Embryonic facial prominence (tissue), 1 donor: ENCODE results near the gene ADAMTSL4.

Source experiments
- DNase-seq: peaks from one replicate; pipeline ENCODE4 v3.0.0-alpha.2; 2016; ENCODE audit errors: extremely low spot score

Gene ADAMTSL4

DNA sequence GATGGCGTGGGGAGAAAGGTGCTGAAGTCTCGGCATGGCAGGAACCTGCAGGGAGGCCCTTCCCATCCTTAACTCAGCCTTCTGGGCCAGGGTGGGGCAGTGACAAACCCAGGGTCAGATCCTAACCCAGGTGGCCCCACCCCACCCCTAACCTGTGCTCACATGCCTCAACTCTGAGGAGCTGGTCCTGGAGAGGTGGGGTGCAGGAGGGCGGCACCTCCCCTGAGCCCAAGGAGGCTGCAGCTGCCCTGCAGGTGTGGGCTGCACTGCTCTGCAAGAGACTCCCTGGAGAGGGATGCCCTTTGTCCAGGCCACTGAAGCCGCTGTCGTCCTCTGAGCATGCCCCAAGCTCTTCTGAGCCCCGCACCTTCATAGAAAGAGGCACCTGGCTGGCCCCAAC lies 15.2 kb upstream of the ADAMTSL4 start:
- no peak for DNase-seq

DNA sequence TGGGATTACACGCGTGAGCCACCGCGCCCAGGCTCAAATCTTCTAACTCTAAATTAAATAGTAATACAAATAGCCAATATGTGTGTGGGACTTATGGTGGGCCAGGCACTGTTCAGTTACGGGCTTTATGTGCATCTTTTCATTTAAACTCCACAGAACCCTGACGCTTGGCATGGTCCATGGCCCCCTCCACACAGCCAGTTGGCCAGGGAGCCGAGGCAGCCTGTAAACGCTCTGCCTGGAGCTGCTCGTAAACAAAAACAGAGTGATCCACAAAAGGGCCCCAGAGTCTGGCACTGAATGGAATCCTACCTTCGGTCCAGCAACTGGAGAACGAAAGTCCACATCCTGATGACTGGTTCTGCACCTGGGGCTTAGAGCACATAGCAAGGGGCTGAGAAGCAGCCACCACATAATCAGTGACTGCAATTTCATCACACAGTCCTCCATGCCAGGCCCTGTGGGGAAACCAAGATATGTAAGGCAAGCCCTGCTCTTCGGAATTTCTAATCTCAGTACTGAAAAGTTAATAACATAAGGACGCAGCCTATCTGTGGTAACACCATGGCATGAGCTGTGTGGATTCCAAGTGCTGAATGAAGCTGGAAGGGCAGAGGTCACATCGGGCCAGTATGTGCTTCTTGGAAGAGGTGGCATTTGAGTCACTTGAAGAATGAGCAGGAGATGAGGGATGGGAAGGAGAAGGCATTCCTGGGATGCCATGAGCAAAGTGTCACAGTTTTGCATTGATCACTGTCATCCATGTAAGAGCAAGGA lies 13.5 kb upstream of the ADAMTSL4 start:
- DNase-seq, result no peak

DNA sequence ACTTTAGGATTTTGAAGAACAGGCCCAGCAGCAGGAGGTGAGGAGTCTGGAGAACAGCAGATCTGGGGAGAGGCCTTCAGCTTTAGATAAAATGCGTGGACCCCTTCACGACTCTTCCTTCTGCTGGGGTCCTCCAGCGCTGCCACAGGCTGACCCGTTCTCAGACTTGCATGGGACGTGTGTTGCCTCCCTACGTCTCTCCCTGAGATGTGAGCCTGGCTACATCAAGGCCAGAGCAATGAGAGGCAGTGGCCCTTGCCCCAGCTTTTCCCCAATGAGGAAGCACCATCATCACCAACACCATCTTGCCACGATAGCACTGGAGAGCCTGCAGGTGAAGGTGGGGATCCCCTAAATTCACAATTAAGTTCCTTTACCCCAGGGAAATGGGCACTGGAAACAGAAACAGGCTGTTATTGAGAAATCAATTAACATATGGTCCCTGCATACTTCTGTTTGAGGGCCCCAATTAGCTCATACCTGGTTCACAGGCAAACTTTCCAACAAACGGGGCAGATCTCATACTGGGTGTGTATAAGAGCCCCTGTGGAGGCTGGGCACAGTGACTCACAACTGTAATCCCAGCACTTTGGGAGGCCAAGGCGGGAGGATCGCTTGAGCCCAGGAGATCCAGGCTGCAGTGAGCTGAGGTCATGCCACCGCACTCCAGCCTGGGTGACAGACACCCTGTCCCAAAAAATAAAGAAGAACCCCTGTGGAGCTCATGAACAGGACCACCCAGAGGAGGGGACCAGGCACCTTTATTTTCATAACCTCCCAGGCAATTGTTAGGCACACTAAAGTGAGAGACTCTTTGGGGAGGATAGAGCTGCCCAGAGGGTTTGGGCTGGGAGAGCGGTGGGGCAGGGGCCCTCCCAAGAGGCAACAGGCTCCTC lies 12.1 kb upstream of the ADAMTSL4 start:
- no peak for DNase-seq

DNA sequence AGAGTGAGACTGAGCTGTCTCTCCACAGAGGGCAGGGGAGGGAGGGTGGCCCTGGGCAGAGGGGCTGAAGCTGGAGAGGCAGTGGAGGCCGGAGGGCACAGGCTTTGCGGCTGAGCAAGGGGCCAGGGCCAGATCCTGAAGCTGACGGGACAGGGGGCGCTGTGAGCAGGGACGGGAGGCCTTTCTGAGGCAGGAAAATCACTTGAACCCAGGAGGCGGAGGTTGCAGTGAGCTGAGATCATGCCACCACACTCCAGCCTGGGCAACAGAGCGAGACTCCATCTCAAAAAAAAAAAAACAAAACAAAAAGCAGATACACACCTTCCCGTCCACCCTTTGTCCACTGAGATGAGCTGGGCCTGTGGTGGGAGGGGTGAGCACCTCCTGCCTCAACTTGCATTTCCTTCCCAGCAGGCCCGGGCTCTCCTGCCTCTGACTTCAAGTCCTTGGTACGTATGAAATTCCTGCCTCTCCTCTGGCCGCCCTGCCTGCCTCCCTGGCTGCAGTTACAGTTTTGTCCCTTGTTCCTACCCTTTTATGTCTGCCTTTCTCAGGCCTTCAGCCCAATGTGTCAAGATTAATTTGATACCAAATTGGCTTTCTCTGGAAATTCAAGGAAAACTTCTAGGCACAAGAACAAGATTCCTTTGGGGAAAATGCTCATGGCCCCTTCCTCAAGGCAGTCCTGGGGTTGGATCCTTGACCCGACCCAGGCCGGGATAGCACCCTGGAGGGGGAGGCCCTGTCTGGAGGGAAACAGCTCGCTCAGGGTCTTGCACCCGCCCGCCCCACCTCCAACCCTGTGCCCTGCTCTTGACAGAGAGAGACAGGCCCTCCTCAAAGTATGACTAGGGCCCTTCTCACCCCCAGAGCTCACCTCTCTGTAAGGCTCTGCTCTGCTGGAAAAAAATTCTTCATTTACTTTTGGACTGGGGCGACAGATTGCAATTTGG lies 11.2 kb upstream of the ADAMTSL4 start:
- no peak for DNase-seq

DNA sequence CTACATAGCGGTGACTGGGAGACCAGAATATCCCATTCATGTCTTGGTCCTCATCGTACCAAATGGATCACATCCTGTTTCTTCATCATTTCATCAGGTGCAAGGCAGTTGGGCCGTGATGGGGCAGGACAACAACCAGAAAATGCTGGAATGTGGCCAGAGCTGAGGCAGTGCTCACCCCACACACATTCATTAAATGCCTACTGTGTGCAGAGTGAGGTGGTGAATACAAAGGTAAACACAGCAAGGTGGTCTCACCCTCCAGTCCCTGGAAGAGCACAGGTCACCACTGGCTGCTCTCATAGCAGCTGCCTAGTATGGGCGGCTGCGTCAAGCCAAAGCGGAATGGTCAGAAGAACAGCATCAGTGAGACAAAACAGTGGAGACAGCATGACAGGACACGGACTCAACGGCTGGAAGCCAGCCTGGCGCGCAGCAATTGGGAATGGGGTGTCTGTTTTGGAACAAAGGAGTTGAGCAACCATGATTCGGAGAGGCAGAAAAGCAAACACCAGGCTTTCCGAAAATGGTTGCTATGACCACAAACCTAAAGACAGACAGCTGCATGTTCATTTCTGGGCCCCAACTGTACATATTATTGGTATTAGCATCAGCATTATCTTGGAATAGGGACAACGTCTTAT lies 5.6 kb upstream of the ADAMTSL4 start:
- DNase-seq, result no peak

DNA sequence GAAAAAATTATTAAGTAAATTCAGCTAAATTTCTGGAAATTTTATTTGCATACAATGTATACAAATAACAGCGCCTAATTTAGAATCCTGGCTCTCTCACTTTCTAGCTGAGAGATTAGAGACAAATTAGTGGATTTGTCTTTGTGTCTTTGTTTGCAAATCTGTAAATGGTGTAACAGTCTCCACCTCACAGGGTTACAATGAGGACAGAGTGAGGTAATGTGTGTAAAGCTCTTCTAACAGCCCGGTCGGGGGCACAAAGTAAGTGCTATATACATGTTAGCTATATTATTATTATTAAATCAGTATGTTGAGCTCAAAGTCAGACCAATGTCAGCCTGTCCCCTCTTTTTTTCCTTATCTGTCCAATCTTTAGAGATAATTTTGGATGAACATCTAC lies 5.0 kb upstream of the ADAMTSL4 start:
- no peak for DNase-seq

DNA sequence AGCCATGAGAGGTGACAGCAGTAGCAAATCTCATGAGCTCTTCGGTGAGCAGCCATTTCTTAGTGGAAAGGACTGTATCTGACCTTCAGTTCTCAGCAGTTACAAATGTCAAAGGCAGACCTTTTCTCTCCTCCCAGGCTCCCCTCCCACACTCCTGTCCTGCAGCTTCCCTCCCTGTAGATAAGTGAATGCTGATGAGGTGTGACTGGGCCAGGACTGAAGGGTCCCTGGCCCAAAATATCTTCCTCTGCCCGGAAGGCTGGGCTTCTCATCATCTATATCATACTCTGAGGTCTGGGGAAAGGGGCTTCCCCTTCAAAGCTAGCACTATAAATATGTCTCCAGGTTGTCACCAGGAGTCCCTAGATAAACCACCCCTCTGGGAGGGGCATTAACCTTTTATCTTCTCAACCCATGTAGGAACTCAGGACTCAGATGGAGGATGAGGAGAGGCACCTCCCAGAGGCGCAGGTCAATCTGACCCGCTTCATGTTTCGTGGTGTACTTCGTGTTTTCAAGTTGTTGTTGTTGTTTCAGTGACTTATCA lies 3.6 kb upstream of the ADAMTSL4 start:
- no peak for DNase-seq

DNA sequence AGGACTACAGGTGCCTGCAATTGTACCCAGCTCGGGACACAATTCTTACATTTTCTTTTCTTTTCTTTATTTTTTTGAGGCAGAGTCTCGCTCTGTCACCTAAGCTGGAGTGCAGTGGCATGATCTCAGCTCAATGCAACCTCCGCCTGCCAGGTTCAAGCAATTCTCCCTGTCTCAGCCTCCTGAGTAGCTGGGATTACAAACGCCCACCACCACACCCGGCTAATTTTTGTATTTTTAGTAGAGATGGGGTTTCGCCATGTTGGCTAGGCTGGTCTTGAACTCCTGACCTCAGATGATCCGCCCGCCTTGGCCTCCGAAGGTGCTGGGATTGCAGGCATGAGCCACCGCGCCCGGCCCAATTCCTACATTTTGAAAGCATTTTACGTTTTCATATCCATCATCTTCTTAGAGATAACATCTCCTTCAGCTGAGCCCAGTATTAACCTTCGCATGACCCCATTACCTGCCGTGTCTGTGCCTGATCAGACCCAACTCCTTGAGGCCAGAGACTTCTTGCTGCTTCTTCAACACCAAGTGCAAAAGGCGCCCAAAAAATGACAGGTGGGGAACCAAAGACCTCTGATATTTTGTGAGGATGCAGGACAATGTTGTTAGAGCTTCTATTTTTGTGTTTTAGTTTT lies 2.8 kb upstream of the ADAMTSL4 start:
- DNase-seq, result no peak

DNA sequence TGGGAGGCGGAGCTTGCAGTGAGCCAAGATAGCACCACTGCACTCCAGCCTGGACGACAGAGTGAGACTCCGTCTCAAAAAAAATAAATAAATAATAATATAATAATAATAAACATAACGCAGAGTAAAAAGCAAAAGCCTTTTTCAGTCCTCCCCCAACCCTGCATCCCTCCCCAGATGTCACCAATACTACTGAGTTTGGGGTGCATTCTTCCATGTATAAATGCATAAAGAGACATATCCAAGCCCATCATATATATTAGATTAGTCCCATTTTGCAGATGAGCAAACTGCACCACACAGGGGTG lies 930 bp upstream of the ADAMTSL4 start:
- no peak for DNase-seq

DNA sequence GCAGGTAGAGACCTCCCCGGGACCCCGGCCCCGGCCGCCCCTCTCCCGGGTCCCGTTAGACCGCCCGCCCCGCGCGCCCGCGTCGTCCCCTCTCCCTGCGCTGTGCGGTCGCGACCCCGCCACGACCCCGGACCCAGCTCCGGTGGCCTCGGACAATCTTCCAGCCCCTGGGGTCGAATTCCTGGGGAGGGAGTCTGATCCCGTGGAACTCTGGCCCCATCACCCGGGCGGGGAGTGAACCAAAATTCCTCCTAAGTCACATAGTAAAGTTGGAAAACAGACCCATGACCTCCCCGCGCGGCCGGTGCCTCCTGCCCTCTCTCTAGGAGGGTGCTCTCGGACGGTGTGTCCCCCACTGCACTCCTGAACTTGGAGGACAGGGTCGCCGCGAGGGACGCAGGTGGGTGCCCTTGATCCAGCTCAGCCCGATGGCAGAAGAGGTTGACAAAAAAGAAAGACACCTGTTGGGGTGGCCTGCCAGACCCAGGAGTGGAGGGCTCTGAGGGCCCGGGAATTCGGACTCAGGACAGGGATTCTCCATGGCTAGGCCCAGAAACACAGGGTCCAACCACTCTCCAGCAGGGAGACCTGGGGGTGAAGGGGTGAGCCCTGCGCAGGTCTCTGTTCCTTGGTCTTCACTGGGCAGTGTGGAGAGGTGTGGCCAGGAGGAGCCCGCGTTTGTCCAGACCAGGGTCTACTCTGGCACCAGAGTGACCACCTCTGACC lies 451 bp downstream of the ADAMTSL4 start:
- DNase-seq, result no peak

DNA sequence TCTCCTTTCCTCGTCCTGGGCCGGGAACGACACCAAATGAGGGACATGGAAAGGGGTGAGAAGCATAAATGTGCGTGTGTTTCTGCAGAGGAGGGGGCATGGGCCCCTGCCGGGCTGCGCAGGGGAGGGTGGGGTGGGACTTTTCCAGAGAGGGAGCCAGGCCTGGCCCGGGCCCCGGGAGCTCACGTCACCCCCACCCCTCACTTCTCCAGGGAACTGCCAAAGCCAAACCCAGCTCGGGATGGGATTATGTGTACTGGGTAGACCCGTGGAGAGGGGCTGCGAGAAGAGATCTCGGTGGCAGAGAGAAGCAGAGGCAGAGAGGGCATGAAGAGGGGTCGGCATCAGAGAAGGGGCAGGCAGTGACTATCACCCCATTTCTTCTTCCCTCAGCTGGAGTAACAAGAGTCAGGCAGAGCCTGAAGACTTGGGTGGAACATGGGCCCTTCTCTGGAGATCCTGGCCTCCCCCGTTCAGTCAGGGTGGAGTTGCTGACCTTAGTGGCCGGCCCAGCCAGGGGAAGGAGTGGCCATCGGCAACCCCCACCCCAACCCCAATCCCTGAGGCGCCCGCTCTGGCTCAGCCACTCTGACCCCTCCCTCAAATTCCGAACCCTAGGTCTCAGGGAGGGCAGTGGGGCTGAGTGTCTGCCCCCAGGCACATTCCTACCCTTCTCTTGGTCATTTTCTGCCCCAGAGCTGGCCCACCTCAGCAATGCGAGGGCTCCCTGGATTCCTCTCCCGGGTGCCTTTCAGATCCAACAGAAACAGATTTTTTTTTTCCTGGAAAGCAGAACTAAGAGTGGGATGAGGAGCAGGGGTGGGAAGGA lies 1.2 kb downstream of the ADAMTSL4 start:
- no peak for DNase-seq

DNA sequence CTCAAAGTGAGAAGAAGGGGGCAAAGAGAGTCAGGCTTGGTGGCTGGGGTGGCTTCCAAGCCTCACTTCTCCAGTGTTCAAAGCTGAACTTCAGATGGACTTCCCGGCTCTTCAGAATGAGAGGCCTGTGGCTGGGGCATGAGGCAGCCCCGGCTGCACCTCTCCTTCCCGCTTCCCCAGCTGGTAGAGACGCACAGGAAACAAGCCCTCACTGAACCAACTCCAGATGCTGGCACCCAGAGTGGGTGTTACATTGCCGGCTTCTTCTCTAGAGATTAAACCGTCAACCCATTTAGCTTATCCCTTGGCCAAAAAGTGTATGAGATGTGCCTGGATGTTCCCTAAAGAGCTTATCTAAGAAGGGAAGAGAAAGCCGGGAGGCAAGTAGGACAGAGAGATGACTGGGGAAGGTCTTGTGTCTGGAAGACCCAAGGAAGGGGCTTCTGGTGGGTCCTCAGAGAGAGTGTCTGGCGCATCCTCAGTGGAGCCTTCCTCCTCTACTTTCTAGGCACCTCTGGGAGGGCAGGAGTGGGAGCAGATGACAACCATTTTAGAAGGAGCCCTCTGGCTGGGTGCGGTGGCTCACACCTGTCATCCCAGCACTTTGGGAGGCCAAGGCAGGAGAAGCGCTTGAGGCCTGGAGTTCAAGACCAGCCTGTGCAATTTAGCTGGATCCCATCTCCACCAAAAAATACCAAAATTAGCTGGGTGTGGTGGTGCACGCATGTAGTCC lies 2.0 kb downstream of the ADAMTSL4 start:
- no peak for DNase-seq

DNA sequence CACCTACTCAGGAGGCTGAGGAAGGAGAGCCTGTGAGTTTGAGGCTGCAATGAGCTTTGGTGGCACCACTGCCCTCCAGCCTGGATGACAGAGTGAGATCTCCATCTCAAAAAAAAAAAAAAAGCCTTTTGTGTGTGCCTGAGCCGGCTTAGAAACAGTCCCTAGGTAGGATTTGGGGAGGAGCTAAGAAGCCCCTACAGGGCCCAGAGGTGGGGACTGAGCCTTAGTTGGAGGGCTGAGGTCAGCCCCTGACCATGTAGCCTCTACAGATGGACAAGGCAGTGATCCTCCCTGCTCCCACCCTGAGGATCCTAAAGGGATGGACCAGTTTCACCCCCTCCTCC lies 2.5 kb downstream of the ADAMTSL4 start:
- no peak for DNase-seq

DNA sequence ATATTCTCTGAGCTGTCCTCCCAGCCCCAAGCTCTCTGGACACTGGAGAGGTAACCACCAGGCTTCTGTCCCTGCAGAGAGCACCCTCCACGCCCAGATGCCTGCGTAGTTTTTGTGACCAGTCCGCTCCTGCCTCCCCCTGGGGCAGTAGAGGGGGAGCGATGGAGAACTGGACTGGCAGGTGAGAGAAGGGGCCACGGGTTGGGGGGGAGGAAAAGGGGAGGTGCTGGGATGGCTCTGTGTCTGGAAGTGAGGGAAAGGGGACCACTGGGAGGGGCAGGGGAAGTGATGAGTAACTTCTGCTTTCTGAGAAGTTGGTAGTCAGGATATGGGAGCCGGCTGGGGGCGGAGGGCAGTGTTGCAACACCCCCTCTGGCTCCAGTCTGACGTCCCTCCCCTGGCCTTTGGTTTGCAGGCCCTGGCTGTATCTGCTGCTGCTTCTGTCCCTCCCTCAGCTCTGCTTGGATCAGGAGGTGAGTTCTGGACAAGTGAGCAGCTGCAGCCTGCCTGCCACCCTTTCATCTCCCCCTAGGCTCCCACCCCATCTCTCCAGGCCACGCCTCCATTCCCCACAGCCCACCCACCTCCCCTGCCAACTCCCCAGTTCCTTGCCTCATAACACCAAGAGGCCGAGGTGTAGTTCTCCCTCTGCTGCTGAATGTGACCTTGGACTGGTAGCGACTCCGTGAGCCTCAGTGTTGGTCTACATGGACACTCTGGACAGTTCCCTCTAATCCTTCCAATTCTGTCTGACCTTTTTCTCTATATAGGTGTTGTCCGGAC lies 3.1 kb downstream of the ADAMTSL4 start:
- no peak for DNase-seq

DNA sequence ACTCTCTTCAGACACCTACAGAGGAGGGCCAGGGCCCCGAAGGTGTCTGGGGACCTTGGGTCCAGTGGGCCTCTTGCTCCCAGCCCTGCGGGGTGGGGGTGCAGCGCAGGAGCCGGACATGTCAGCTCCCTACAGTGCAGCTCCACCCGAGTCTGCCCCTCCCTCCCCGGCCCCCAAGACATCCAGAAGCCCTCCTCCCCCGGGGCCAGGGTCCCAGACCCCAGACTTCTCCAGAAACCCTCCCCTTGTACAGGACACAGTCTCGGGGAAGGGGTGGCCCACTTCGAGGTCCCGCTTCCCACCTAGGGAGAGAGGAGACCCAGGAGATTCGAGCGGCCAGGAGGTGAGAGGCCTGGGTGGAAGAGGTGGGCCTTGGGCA lies 3.7 kb downstream of the ADAMTSL4 start:
- DNase-seq, result no peak

DNA sequence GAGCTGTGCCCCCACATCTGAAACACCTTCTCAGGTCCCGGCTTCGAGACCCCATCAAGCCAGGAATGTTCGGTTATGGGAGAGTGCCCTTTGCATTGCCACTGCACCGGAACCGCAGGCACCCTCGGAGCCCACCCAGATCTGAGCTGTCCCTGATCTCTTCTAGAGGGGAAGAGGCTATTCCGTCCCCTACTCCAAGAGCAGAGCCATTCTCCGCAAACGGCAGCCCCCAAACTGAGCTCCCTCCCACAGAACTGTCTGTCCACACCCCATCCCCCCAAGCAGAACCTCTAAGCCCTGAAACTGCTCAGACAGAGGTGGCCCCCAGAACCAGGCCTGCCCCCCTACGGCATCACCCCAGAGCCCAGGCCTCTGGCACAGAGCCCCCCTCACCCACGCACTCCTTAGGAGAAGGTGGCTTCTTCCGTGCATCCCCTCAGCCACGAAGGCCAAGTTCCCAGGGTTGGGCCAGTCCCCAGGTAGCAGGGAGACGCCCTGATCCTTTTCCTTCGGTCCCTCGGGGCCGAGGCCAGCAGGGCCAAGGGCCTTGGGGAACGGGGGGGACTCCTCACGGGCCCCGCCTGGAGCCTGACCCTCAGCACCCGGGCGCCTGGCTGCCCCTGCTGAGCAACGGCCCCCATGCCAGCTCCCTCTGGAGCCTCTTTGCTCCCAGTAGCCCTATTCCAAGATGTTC lies 4.3 kb downstream of the ADAMTSL4 start:
- DNase-seq, result no peak

DNA sequence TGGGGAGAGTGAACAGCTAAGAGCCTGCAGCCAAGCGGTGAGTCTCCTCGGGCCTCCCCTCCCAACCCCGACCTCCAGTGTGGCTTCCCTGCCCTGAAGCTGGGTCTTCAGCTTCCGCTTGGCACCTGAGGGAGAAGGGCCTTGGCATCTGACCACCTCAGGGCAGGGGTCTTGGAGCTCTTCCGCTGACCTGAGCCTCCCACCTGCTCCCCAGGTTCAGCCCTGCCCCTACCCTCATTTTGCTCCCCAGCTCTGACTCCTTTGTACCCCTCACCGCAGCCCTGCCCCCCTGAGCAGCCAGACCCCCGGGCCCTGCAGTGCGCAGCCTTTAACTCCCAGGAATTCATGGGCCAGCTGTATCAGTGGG lies 4.9 kb downstream of the ADAMTSL4 start:
- DNase-seq, result no peak
